PC-9 (cell line): ENCODE results near the gene ANKRD37.

ENCODE experiments used
- EZH2 ChIP-seq: fragments of 200-600 bp; sonication (generic); IDR thresholded peaks from 2 replicates; pipeline ENCODE4 v1.8.0; 2017; ENCODE audit warnings: antibody characterized with exemption, low read depth
- TF ChIP-seq, protein P1 (sequence below): fragments of 200-600 bp; sonication (generic); conservative IDR thresholded peaks from 2 replicates; pipeline ENCODE4 v1.6.1; 2017; ENCODE audit warnings: mixed run types, antibody characterized with exemption, mild to moderate bottlenecking, moderate library complexity

DNA sequence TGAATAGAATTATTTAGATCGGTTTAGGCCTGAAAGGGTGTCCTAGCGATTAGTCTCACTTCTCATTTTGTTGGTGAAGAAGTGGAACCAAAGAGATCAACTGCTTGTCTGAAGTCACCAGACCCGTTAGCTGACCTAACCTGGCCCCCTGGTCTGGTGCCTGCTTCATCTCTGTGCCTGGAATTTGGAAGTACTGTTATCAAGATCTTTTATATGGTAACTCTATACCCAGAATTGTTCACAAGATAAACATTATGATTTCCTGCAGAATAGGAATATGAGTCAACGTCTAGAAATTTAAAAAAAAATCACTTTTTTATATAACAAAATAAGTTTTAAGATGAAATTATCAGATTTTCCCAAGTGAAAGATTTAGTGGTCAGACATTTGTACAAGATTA lies 38.1 kb upstream of the ANKRD37 start:
- TF ChIP-seq, protein P1, sequence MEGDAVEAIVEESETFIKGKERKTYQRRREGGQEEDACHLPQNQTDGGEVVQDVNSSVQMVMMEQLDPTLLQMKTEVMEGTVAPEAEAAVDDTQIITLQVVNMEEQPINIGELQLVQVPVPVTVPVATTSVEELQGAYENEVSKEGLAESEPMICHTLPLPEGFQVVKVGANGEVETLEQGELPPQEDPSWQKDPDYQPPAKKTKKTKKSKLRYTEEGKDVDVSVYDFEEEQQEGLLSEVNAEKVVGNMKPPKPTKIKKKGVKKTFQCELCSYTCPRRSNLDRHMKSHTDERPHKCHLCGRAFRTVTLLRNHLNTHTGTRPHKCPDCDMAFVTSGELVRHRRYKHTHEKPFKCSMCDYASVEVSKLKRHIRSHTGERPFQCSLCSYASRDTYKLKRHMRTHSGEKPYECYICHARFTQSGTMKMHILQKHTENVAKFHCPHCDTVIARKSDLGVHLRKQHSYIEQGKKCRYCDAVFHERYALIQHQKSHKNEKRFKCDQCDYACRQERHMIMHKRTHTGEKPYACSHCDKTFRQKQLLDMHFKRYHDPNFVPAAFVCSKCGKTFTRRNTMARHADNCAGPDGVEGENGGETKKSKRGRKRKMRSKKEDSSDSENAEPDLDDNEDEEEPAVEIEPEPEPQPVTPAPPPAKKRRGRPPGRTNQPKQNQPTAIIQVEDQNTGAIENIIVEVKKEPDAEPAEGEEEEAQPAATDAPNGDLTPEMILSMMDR, result no peak
- TF ChIP-seq EZH2, result no peak
